ENCODE data around the gene MYO6.

The MYO6 gene

GRCh38 chr6:75893776-75894152 is 144.7 kb downstream of the MYO6 start:
- TF ChIP-seq NFIC (IDR thresholded peaks at IDR 0.05) = no peak
- TF ChIP-seq TAF1 (IDR thresholded peaks at IDR 0.05; ENCODE audit: low read depth) = no peak

- TF ChIP-seq TEAD4 (IDR thresholded peaks at IDR 0.05) (peak; percentile 38; the same call in 1 of the 2 replicates), REST (IDR thresholded peaks at IDR 0.05; ENCODE audit: low read depth) (no peak), EP300 (IDR thresholded peaks at IDR 0.05; ENCODE audit: borderline replicate concordance) (no peak)
Observed at GRCh38 chr6:75896526-75896925, 147.5 kb downstream of the MYO6 start.

- TF ChIP-seq NFIC (IDR thresholded peaks at IDR 0.05) (no peak), EP300 (IDR thresholded peaks at IDR 0.05; ENCODE audit: borderline replicate concordance) (no peak), CEBPB (IDR thresholded peaks at IDR 0.05) (no peak), FOXM1 (IDR thresholded peaks at IDR 0.05; ENCODE audit: borderline replicate concordance, low read depth) (no peak), REST (IDR thresholded peaks at IDR 0.05; ENCODE audit: low read depth) (no peak), USF1 (IDR thresholded peaks at IDR 0.05) (no peak), TCF12 (IDR thresholded peaks at IDR 0.05; ENCODE audit: low read depth) (no peak), YY1 (IDR thresholded peaks at IDR 0.05; ENCODE audit: low read depth) (no peak)
Observed at GRCh38 chr6:75906871-75907270, 157.8 kb downstream of the MYO6 start.

GRCh38 chr6:75907444-75907843 is 158.4 kb downstream of the MYO6 start:
- no peak for TF ChIP-seq EP300 (IDR thresholded peaks at IDR 0.05; ENCODE audit: borderline replicate concordance)
- no peak for TF ChIP-seq CREB1 (IDR thresholded peaks at IDR 0.05; ENCODE audit: low read depth)
- no peak for TF ChIP-seq EGR1 (IDR thresholded peaks at IDR 0.05)
- no peak for TF ChIP-seq ZBTB7A (IDR thresholded peaks at IDR 0.05; ENCODE audit: low read depth)
- no peak for TF ChIP-seq FOXM1 (IDR thresholded peaks at IDR 0.05; ENCODE audit: borderline replicate concordance, low read depth)

- TF ChIP-seq FOXM1 (IDR thresholded peaks at IDR 0.05; ENCODE audit: borderline replicate concordance, low read depth) = no peak
- no peak for TF ChIP-seq YY1 (IDR thresholded peaks at IDR 0.05; ENCODE audit: low read depth)
- TF ChIP-seq TCF12 (IDR thresholded peaks at IDR 0.05; ENCODE audit: low read depth) = no peak
- TF ChIP-seq CREB1 (IDR thresholded peaks at IDR 0.05; ENCODE audit: low read depth) = no peak
- TF ChIP-seq RAD21 (IDR thresholded peaks at IDR 0.05; ENCODE audit: low read depth) = no peak
- TF ChIP-seq MAX (IDR thresholded peaks at IDR 0.05) = no peak
Observed at GRCh38 chr6:75913040-75913439, 164.0 kb downstream of the MYO6 start.

GRCh38 chr6:75922226-75922625 is 173.2 kb downstream of the MYO6 start:
- TF ChIP-seq EP300 (IDR thresholded peaks at IDR 0.05; ENCODE audit: borderline replicate concordance) (no peak), TEAD4 (IDR thresholded peaks at IDR 0.05) (no peak)

GRCh38 chr6:75926293-75927168 is 177.5 kb downstream of the MYO6 start:
- TF ChIP-seq YY1 (IDR thresholded peaks at IDR 0.05; ENCODE audit: low read depth) (no peak), CEBPB (IDR thresholded peaks at IDR 0.05) (no peak), NFIC (IDR thresholded peaks at IDR 0.05) (no peak), MAX (IDR thresholded peaks at IDR 0.05) (no peak), TCF12 (IDR thresholded peaks at IDR 0.05; ENCODE audit: low read depth) (no peak), TAF1 (IDR thresholded peaks at IDR 0.05; ENCODE audit: low read depth) (no peak), EP300 (IDR thresholded peaks at IDR 0.05; ENCODE audit: borderline replicate concordance) (no peak), CREB1 (IDR thresholded peaks at IDR 0.05; ENCODE audit: low read depth) (no peak), TEAD4 (IDR thresholded peaks at IDR 0.05) (no peak), EGR1 (IDR thresholded peaks at IDR 0.05) (no peak), RAD21 (IDR thresholded peaks at IDR 0.05; ENCODE audit: low read depth) (no peak), USF1 (IDR thresholded peaks at IDR 0.05) (no peak), REST (IDR thresholded peaks at IDR 0.05; ENCODE audit: low read depth) (no peak), FOXM1 (IDR thresholded peaks at IDR 0.05; ENCODE audit: borderline replicate concordance, low read depth) (no peak), ZBTB7A (IDR thresholded peaks at IDR 0.05; ENCODE audit: low read depth) (no peak)

All from Ishikawa (cell line).